T-cell (primary cell): ENCODE data around the gene METTL22. TPM values are rescaled to one million over a fixed set of nuclear protein-coding genes. Genes with fewer than 3 reads are reported as not detected.

Source experiments
- ATAC-seq, 4 experiments: fragments of 200-7000 bp in 3 of 4; fragments of 150-1000 bp in 1 of 4; cut with Tn5 transposase; replicated peaks in 1 of 4; 1 replicate in 3 of 4; 2 replicates in 1 of 4; pipeline ENCODE4 v1.10.0; 2021; ENCODE audit warnings: moderate library complexity in 3 of 4, mild to moderate bottlenecking in 2 of 4, moderate number of reproducible peaks in 1 of 4
- CTCF ChIA-PET, 2 donors: fragments of 300-600 bp; sonication (Branson Sonifier 250); formaldehyde crosslinking; loops; one replicate each; lab custom pipeline; 2022; ENCODE audit warnings: antibody characterized with exemption in 2 of 2; lab: Charles Lee
- POLR2A ChIA-PET, 2 donors: fragments of 300-600 bp; sonication (Branson Sonifier 250); formaldehyde crosslinking; loops; one replicate each; lab custom pipeline; 2022; ENCODE audit warnings: antibody characterized with exemption in 2 of 2; lab: Charles Lee
- DNase-seq, 35 experiments: peaks; one replicate each; pipeline versions ENCODE4 v3.0.0 to v3.0.0-alpha.2; 2013 to 2023
- H3K27ac ChIP-seq: one replicate; pipeline ENCODE4 v1.5.1; 2013; ENCODE audit warnings: low read length
- H3K27me3 ChIP-seq, 2 experiments: replicated peaks in 1 of 2; 1 replicate in 1 of 2; 2 replicates in 1 of 2; pipeline versions ENCODE4 v1.6.1 to v1.7.0; 2013; ENCODE audit warnings: low read length in 1 of 2, mixed read lengths in 1 of 2; ENCODE audit not compliant: control insufficient read depth in 2 of 2, insufficient read depth in 2 of 2; ENCODE audit errors: extremely low read depth in 1 of 2
- H3K36me3 ChIP-seq, 2 donors: 1 replicate in 1 of 2; 2 replicates in 1 of 2; pipeline versions ENCODE4 v1.6.1 to v1.7.0; 2013; ENCODE audit warnings: low read length in 1 of 2; ENCODE audit not compliant: control insufficient read depth in 2 of 2, insufficient read depth in 1 of 2; ENCODE audit errors: extremely low read depth in 1 of 2
- H3K4me1 ChIP-seq, 2 experiments: 1 replicate in 1 of 2; 2 replicates in 1 of 2; pipeline versions ENCODE4 v1.6.1 to v1.7.0; 2013; ENCODE audit warnings: low read length in 2 of 2, mixed read lengths in 1 of 2; ENCODE audit not compliant: insufficient read depth in 2 of 2, control insufficient read depth in 1 of 2; ENCODE audit errors: extremely low read depth in 1 of 2
- H3K4me3 ChIP-seq, 2 donors: 1 replicate in 1 of 2; 2 replicates in 1 of 2; pipeline versions ENCODE4 v1.5.1 to v1.7.0; 2013; ENCODE audit warnings: mild to moderate bottlenecking in 2 of 2, low read length in 1 of 2, moderate library complexity in 1 of 2; ENCODE audit not compliant: control insufficient read depth in 1 of 2; ENCODE audit errors: extremely low read depth in 1 of 2
- H3K9me3 ChIP-seq: 2 replicates; pipeline ENCODE4 v1.7.0; 2013
- H3K27ac Mint-ChIP-seq, 2 donors: one replicate each; pipeline ENCODE4 v1.8.0; 2020 to 2021; ENCODE audit warnings: mild to moderate bottlenecking in 2 of 2, mixed read lengths in 2 of 2
- H3K27me3 Mint-ChIP-seq, 2 donors: one replicate each; pipeline ENCODE4 v1.8.0; 2021 to 2022; ENCODE audit warnings: mixed read lengths in 2 of 2
- H3K36me3 Mint-ChIP-seq: one replicate; pipeline ENCODE4 v1.8.0; 2021; ENCODE audit warnings: mixed read lengths
- H3K4me1 Mint-ChIP-seq, 3 donors: one replicate each; pipeline ENCODE4 v1.8.0; 2020 to 2022; ENCODE audit warnings: mixed read lengths in 3 of 3, mild to moderate bottlenecking in 1 of 3
- H3K4me3 Mint-ChIP-seq, 3 donors: one replicate each; pipeline ENCODE4 v1.8.0; 2020 to 2022; ENCODE audit warnings: mild to moderate bottlenecking in 3 of 3, mixed read lengths in 3 of 3, moderate library complexity in 3 of 3
- H3K9me3 Mint-ChIP-seq, 3 donors: one replicate each; pipeline ENCODE4 v1.8.0; 2020 to 2022; ENCODE audit warnings: mixed read lengths in 3 of 3
- WGBS: methylation state at CpG from one replicate; pipeline ENCODE4 v1.1.5; 2013; ENCODE audit warnings: missing lambda C conversion rate; ENCODE audit not compliant: insufficient coverage; 5-methylcytosine and 5-hydroxymethylcytosine counted together
- total RNA-seq, 35 experiments: library from RNA in 6 of 35; stranded (reverse) in 6 of 35; fragments of 120-200 nt in 1 of 35; gene quantifications; one replicate each; pipeline versions ENCODE4 v1.2.1 to v1.2.4 and lab custom pipeline; 2013 to 2026

Gene METTL22
- total RNA-seq, 5 donors from 2014 or later (not counting 1 experiment from before 2014, with no cell fraction given), result 27.6 to 53.4 (median 34.4) TPM

- DNase-seq (no peak), ATAC-seq (no peak)
- peaks cover 19 to 36% (median 29%) of the 10 kb centered on the region in 3 donors for H3K4me1 Mint-ChIP-seq
- peaks cover 9 to 10% of the 10 kb centered on the region in 2 experiments for H3K4me1 ChIP-seq
- no peaks in the 10 kb centered on the region for H3K36me3 Mint-ChIP-seq
- ChIA-PET POLR2A (interaction anchor here (0.5 to 0.6 kb wide), 2 partner anchors 130 to 171 kb away, joined by 3 read pairs; no protein-coding TSS in a partner anchor), CTCF (interaction anchor here in 1 of 2 donors (1.3 kb wide), 1 partner anchor 388 kb away, joined by 3 read pairs; no protein-coding TSS in a partner anchor)
- peak overlapping the region; percentile 84 to 86 for H3K4me3 ChIP-seq
- H3K27me3 ChIP-seq, result peaks cover 3% of the 10 kb centered on the region in 2 experiments
- H3K36me3 ChIP-seq, result peaks cover 3 to 15% of the 10 kb centered on the region in 2 donors
- no peaks in the 10 kb centered on the region for H3K9me3 ChIP-seq
- WGBS, result 0% methylated on average over 4 of the region's 12 CpGs
- H3K27me3 Mint-ChIP-seq, result peaks cover 4 to 9% of the 10 kb centered on the region in 2 donors
- no peak overlapping the region for H3K27ac ChIP-seq
- no peaks in the 10 kb centered on the region for H3K9me3 Mint-ChIP-seq
- peak overlapping the region; percentile 43 to 83 for H3K27ac Mint-ChIP-seq
- peak overlapping the region; percentile 92 to 94 (median 94) for H3K4me3 Mint-ChIP-seq
These were observed 301 bp upstream of the METTL22 start for GRCh38 chr16:8621222-8621571.

- Histone ChIP-seq H3K36me3 (peaks cover 10 to 21% of the 10 kb centered on the region in 2 donors), H3K27me3 (peaks cover 0 to 3% of the 10 kb centered on the region in 2 experiments), H3K9me3 (no peaks in the 10 kb centered on the region), H3K4me3 (peak overlapping the region; percentile 84 to 86), H3K27ac (no peak overlapping the region), H3K4me1 (peaks cover 9 to 10% of the 10 kb centered on the region in 2 experiments)
- Mint-ChIP-seq H3K36me3 (peaks cover 5% of the 10 kb centered on the region), H3K27ac (peak overlapping the region; percentile 44 to 83), H3K4me1 (peaks cover 25 to 40% (median 33%) of the 10 kb centered on the region in 3 donors), H3K27me3 (peaks cover 4 to 5% of the 10 kb centered on the region in 2 donors), H3K9me3 (no peaks in the 10 kb centered on the region), H3K4me3 (peak overlapping the region; percentile 92 to 94 (median 94))
- ChIA-PET CTCF (interaction anchor here in 1 of 2 donors (1.3 kb wide), 1 partner anchor 387 kb away, joined by 3 read pairs; no protein-coding TSS in a partner anchor), POLR2A (no interaction called here)
- no CpG with 5 or more reads among the region's 4 CpGs for WGBS
- no peak for ATAC-seq
- DNase-seq, result peak in 1 of 35 experiments; percentile 8
These were observed 788 bp downstream of the METTL22 start for GRCh38 chr16:8622315-8622656.

- CTCF ChIA-PET, result no interaction called here
- peak overlapping the region; percentile 51 to 94 (median 92) for H3K4me3 Mint-ChIP-seq
These were observed 2.1 kb downstream of the METTL22 start for GRCh38 chr16:8623634-8624033.

GRCh38 chr16:8625491-8626087 is 4.1 kb downstream of the METTL22 start:
- peaks cover 9 to 10% of the 10 kb centered on the region in 2 experiments for H3K4me1 ChIP-seq
- Mint-ChIP-seq H3K36me3 (peaks cover 27% of the 10 kb centered on the region), H3K27me3 (no peaks in the 10 kb centered on the region), H3K9me3 (no peaks in the 10 kb centered on the region), H3K27ac (no peak overlapping the region), H3K4me3 (no peak overlapping the region), H3K4me1 (peaks cover 25 to 40% (median 34%) of the 10 kb centered on the region in 3 donors)
- H3K27me3 ChIP-seq, result no peaks in the 10 kb centered on the region
- DNase-seq (no peak), ATAC-seq (no peak)
- 97% methylated on average over 5 of the region's 10 CpGs for WGBS
- no peak overlapping the region for H3K4me3 ChIP-seq
- peaks cover 21 to 54% of the 10 kb centered on the region in 2 donors for H3K36me3 ChIP-seq
- ChIA-PET POLR2A (interaction anchor here in 1 of 2 donors (0.7 kb wide), 1 partner anchor 50 kb away, joined by 3 read pairs; no protein-coding TSS in a partner anchor), CTCF (no interaction called here)
- no peaks in the 10 kb centered on the region for H3K9me3 ChIP-seq
- H3K27ac ChIP-seq, result no peak overlapping the region

More at GRCh38 chr16:8623634-8624033, 2.1 kb downstream of the METTL22 start:
- peaks cover 25 to 40% (median 34%) of the 10 kb centered on the region in 3 donors for H3K4me1 Mint-ChIP-seq
- H3K27ac ChIP-seq, result no peak overlapping the region
- H3K27me3 Mint-ChIP-seq, result no peaks in the 10 kb centered on the region
- POLR2A ChIA-PET, result no interaction called here
- H3K9me3 Mint-ChIP-seq, result no peaks in the 10 kb centered on the region
- peaks cover 10 to 34% of the 10 kb centered on the region in 2 donors for H3K36me3 ChIP-seq
- no peak for ATAC-seq
- H3K36me3 Mint-ChIP-seq, result peaks cover 16% of the 10 kb centered on the region
- H3K4me1 ChIP-seq, result peaks cover 9 to 10% of the 10 kb centered on the region in 2 experiments
- H3K27ac Mint-ChIP-seq, result no peak overlapping the region
- H3K9me3 ChIP-seq, result no peaks in the 10 kb centered on the region
- no peak overlapping the region for H3K4me3 ChIP-seq
- peaks cover 0 to 2% of the 10 kb centered on the region in 2 experiments for H3K27me3 ChIP-seq
- DNase-seq, result no peak

GRCh38 chr16:8626946-8627345 is 5.4 kb downstream of the METTL22 start:
- ChIA-PET CTCF (interaction anchor here in 1 of 2 donors (0.7 kb wide), 1 partner anchor 53 kb away, joined by 6 read pairs; no protein-coding TSS in a partner anchor), POLR2A (interaction anchor here in 1 of 2 donors (0.6 to 0.7 kb wide), 2 partner anchors 242 to 722 kb away, joined by 6 read pairs; partner anchors contain the start of gene CARHSP1)
- Histone ChIP-seq H3K36me3 (peaks cover 25 to 67% of the 10 kb centered on the region in 2 donors), H3K9me3 (no peaks in the 10 kb centered on the region), H3K27me3 (no peaks in the 10 kb centered on the region), H3K4me3 (no peak overlapping the region), H3K4me1 (peaks cover 5 to 10% of the 10 kb centered on the region in 2 experiments), H3K27ac (no peak overlapping the region)
- Mint-ChIP-seq H3K27me3 (no peaks in the 10 kb centered on the region), H3K4me3 (no peak overlapping the region), H3K4me1 (peaks cover 23 to 38% (median 32%) of the 10 kb centered on the region in 3 donors), H3K27ac (no peak overlapping the region), H3K9me3 (no peaks in the 10 kb centered on the region), H3K36me3 (peaks cover 37% of the 10 kb centered on the region)
- ATAC-seq, result no peak
- 86% methylated on average over 3 of the region's 8 CpGs for WGBS
- DNase-seq, result no peak

- 95% methylated on average over 2 of the region's 4 CpGs for WGBS
- Mint-ChIP-seq H3K9me3 (no peaks in the 10 kb centered on the region), H3K4me1 (peaks cover 18 to 33% (median 27%) of the 10 kb centered on the region in 3 donors), H3K4me3 (no peak overlapping the region), H3K27me3 (no peaks in the 10 kb centered on the region), H3K36me3 (peaks cover 41% of the 10 kb centered on the region), H3K27ac (no peak overlapping the region)
- Histone ChIP-seq H3K4me3 (no peak overlapping the region), H3K27ac (no peak overlapping the region), H3K36me3 (peaks cover 30 to 72% of the 10 kb centered on the region in 2 donors), H3K27me3 (no peaks in the 10 kb centered on the region), H3K9me3 (no peaks in the 10 kb centered on the region), H3K4me1 (peaks cover 0 to 7% of the 10 kb centered on the region in 2 experiments)
- ChIA-PET CTCF (no interaction called here), POLR2A (no interaction called here)
- DNase-seq, result no peak
- no peak for ATAC-seq
These were observed 6.0 kb downstream of the METTL22 start for GRCh38 chr16:8627456-8627855.
